HG02973 (cell line): ENCODE measurements around the gene MIPOL1.
"Not testable (repeated sequence)": the region's sequence is repeated elsewhere in the genome, so short reads cannot be mapped to it uniquely, and the experiment has no call there.

ENCODE experiments used
- ATAC-seq: cut with Tn5 transposase; IDR thresholded peaks from one replicate; pipeline ENCODE4 v1.9.1; 2021; ENCODE audit warnings: moderate library complexity; ENCODE audit not compliant: unreplicated experiment

MIPOL1 gene

DNA sequence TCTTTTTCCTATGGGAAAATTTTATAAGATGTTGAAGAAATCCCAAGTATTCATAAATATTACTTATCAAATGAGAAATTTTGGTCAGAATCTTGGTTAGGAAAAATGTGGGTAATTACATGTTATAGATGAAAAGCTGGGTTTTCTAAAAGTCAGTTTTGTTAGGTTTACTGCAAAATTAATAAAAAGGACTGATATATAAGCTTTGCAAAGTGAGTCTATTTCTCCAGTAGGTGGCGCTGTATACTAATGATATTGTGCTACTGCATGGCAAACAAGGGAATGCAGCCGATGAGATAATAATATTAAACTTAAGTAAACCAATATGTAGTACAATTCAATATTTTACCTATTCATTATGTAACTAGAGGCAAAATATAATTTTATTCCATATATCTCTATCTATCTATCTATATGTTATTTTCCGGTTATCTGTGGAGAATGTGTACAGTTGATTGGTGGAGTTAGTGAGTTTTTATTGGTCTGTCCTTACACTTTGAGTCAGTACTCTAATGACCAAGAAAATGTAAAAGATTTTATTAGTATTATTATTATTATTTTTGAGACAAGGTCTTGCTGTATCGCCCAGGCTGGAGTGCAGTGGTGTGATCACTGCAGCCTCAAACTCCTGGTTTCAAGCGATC lies 32.9 kb downstream of the MIPOL1 start:
- peak; percentile 66 for ATAC-seq

- peak; percentile 64 for ATAC-seq
These were observed 35.3 kb downstream of the MIPOL1 start for GRCh38 chr14:37232907-37233481.

DNA sequence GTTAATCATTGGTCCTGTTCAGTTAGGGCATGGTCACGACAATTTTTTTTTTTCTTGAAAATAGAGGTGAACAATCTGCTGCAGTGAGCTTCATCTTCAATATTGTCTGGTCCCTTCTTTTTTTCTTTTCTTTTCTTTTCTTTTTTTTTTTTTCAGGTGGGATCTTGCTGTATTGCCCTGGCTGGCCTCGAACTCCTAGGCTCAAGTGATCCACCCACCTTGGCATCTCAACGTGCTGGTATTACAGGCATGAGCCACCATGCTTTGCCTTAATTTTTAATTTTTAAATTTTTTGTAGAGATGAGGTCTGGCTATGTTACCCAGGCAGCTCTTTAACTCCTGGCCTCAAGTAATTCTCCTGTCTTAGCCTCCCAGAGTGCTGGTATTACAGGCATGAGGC lies 36.5 kb downstream of the MIPOL1 start:
- no peak for ATAC-seq

DNA sequence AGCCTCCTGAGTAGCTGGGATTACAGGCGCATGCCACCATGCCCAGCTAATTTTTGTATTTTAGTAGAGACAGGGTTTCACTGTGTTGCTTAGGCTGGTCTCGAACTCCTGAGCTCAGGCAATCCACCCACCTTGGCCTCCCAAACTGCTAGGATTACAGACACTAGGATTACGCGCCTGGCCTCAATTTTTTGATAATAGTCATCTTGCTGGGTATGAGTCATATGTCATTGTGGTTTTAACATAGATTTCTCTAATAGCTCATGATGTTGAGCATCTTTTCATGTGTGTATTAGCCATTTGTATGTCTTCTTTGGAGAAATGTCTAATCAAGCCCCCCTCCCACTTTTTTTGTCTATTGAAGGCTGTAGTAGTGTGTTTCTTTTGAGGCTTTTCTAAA lies 38.3 kb downstream of the MIPOL1 start:
- not testable (repeated sequence) for ATAC-seq

DNA sequence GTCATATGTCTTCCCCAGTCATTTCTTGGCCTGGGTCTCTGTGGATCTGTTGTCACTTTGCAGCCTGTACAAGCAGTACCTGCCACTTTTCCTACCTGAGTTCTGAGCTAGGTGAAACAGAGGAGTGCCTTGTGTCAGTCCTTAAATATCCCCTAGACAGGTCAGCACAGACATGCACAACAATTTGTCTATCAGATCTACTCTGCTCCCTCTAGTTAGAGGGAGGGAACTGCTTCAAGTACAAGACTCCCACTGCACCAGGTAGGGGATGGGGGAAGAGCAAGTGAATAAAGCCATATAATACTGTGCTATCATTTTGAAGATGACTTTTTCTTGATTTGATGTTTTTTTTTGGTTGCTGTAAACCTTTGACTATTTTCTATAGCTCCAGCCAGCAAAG lies 39.4 kb downstream of the MIPOL1 start:
- no peak for ATAC-seq

DNA sequence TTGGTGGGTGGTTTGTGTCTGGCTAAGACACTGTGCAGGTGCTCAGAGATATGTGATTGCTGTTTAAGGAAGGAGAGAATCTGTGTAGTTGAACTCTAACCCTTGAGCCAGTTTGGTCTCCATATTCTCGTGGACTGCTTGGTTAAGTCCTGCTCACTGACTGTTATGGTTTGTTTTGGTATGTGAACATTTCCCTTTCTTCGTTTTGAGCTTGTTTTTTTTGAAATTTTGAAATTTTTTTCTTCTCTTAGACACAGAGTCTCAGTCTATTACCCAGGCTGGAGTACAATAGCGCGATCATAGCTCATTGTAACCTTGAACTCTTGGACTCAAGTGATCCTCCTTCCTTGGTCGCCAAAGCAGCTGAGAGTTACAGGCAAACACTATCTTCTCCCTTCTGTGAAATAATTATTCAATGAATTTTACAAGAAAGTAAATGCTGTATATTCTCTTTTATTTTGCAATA lies 40.0 kb downstream of the MIPOL1 start:
- ATAC-seq: no peak

- no peak for ATAC-seq
These were observed 43.5 kb downstream of the MIPOL1 start for GRCh38 chr14:37241198-37241597.

- no peak for ATAC-seq
These were observed 48.7 kb downstream of the MIPOL1 start for GRCh38 chr14:37246427-37246829.

DNA sequence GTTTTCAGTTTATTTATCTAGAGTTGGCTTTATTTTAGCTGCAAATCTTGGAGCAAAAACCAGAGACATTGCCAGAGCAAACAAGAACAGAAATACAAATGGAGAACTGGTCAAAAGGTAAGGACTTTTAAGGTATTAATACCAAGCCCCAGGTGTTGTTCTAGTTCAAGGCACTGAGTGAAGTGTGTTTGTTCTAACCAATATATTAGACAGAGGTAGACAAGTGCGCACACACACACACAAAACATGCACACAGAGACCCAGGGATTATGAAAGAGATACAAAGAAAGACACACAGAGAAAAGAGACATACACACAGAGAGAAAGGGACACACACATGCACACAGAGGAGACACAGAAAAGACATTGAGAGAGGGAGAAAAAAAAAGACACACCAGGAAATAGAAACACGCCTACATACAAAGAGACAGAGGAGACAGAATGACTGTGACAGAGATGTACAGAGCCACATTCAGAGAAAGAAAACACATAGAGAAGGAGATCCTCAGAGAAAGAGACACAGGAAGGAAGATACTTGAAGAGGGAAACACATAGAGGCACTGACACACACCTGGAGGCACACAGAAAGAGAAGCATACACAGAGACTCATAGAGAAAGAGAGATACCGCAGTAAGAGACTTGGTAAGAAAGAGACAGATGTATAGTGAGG lies 50.2 kb downstream of the MIPOL1 start:
- ATAC-seq: no peak

- ATAC-seq: no peak
These were observed 54.0 kb downstream of the MIPOL1 start for GRCh38 chr14:37251775-37252174.

GRCh38 chr14:37252434-37252833 lies 54.7 kb downstream of the MIPOL1 start:
- no peak for ATAC-seq

GRCh38 chr14:37253905-37254304 lies 56.2 kb downstream of the MIPOL1 start:
- ATAC-seq: no peak

- no peak for ATAC-seq
These were observed 56.7 kb downstream of the MIPOL1 start for GRCh38 chr14:37254411-37254947.

DNA sequence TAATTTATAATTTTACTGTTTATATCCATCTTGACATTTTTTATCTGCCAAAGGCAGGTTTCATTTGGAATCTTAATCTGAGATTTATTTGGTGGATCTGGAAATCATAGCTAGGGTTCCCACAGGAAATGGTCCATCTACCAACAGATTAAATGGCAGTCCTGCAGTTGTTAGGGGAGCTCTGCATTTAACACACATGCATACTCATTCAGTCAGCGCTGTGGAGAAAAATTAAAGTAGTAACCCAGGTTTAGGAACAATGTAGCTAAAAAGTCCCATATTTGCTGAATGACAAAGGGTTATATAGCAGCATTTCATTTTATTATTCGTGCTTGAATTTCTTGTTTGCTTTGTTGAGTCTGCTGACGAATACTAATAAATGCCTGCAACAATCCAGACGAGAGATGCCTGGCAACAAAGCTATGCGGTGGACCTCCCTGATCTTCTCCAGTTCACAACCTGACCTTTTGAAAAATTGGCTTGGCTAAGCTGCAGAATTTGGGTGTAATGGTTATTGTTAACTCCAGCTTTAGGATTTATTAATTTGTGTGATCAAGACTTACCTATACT lies 59.8 kb downstream of the MIPOL1 start:
- no peak for ATAC-seq

DNA sequence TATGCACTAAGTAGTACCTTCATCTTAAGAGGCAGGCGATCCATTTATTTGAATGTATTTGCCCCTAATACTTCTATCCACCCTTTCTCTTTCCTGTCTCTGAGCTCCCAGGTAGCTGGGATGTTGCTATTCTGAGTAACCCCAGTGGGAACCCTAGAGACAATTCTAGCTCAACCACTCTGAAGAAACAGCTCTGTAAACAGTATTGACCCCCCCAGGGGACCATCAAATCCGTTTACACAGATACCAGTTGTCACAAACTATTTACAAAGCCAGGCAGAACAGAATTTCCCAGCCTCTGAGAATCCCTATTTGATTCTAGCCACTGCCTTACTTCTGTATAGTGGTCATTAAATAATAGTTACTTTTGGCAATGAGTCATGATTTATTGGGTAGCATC lies 64.9 kb downstream of the MIPOL1 start:
- ATAC-seq: no peak

- no peak for ATAC-seq
These were observed 66.0 kb downstream of the MIPOL1 start for GRCh38 chr14:37263656-37264236.

DNA sequence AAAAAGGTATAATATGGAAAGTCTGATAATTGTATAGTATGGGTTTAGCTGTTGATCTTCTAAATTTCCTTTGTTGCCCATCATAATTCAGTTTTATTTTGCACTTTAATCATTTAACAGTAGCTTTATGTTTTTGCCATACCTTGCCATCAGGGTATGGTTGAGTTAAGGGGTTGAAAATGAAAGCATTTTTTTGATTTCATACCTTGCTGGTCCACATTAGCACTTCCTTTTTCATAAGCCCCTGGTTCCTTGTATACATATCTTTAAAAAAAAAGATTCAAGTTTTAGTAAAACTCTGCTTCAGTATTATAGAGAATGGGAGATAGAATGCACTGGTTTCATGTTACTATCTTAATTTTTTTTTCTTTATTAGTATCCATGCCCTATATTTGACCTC lies 71.1 kb downstream of the MIPOL1 start:
- ATAC-seq: no peak

- no peak for ATAC-seq
These were observed 72.9 kb downstream of the MIPOL1 start for GRCh38 chr14:37270629-37271028.

- ATAC-seq: no peak
These were observed 74.8 kb downstream of the MIPOL1 start for GRCh38 chr14:37272569-37272968.

DNA sequence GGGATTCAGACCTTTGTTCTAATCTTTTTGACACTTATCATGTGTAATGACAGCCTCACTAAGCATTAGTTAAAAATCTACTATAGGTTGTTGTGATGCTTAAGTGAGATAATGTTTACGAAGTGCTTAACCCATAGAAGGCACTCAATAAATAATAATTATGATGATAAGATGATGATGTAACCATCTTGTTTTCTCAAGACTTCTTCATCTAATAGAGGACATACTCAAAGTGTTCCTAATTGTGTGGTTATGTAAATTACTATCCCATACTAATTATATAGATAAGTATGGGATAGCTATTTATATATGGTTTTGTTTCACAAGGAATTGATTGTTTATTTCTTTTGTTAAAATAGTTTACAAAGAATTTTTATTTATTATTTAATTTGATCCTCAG lies 76.9 kb downstream of the MIPOL1 start:
- no peak for ATAC-seq

DNA sequence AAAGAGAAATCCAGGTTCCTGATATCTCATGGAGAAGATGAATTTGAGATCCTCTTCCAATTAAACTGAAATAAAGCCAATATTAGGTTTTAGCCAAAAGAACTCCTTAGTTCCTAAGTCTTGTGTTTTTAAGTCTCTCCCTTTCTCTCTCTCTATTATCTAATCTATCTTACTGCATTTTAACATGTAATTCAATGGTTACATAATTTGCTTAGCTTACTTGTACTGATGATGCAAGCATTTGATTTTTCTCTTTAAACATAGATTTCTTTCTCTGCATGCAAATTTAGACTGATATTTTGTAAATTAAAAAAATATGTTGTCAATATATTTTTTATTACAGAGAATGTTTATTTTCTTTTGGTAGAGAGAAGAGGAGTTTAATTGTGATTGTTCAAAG lies 78.2 kb downstream of the MIPOL1 start:
- ATAC-seq: no peak
